Stimulated activated CD8-positive, alpha-beta memory T cell treated with anti-CD3 and anti-CD28 coated beads, Interleukin-15, amount 100 ng/mL, for 1 hour (primary cell): Measurements from ENCODE around the gene GOLGA8N.

Source experiments
- DNase-seq: peaks from one replicate; pipeline ENCODE4 v3.0.0-alpha.2; 2020; ENCODE audit warnings: low read depth

GOLGA8N gene

GRCh38 chr15:32651229-32651837, 58.1 kb downstream of the GOLGA8N start:
- DNase-seq, result no peak

- DNase-seq, result no peak
Observed at GRCh38 chr15:32652178-32652577, 58.9 kb downstream of the GOLGA8N start.

GRCh38 chr15:32656091-32656490, 62.8 kb downstream of the GOLGA8N start:
- DNase-seq, result no peak

- no peak for DNase-seq
Observed at GRCh38 chr15:32656496-32656895, 63.2 kb downstream of the GOLGA8N start.
